ENCODE data around the gene TMEM121B. TPM values are rescaled to one million over a fixed set of nuclear protein-coding genes. Genes with fewer than 3 reads are reported as not detected.

TMEM121B gene
- total and polyA plus RNA-seq, 2 of the 13 experiments (the other 11 are each of a cell fraction or from before 2014, with no cell fraction given), result not detected

DNA sequence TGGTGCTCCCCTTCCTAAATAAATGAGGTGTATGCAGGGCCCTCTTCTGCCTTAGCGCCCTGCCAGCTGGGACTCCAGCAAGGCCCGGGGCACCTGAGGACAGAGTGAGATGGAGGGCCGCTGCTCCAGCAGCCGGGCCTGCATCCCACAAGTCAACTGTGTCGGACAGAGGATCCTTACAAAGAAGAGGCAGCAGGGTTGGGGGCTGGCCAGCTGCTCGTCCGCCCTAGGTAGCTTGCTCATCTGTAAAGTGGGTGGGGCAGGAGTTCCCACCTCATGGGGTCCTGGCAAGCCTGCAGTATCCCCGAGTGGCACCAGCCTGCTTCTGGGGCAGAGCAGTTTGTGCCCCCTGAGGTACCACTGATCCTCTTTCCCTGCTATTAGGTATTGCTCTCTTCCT, 7.6 kb downstream of the TMEM121B start:
- Histone ChIP-seq H3K4me3 (replicated peaks in 1 of 3; ENCODE audit: insufficient read depth in 1 of 3, low read depth in 2 of 3, low read length in 3 of 3) (no peak overlapping the region), H4K20me1 (ENCODE audit: insufficient read depth, low read length) (no peaks in the 10 kb centered on the region), H3K4me2 (ENCODE audit: low read depth, low read length) (no peak overlapping the region), H3K27ac (ENCODE audit: extremely low read length, insufficient read depth, low read length) (no peak overlapping the region), H3K9ac (ENCODE audit: insufficient read depth, low read depth, low read length) (no peak overlapping the region), H2AFZ (ENCODE audit: low read length) (no peak overlapping the region), H3K79me2 (ENCODE audit: insufficient read depth, low read length) (no peaks in the 10 kb centered on the region), H3K27me3 (ENCODE audit: control insufficient read depth in 1 of 2, insufficient read depth in 2 of 2, low read length in 2 of 2) (peaks cover 3 to 28% of the 10 kb centered on the region in 2 experiments; a peak in 3 of 5 replicates), H3K36me3 (replicated peaks in 1 of 2; ENCODE audit: control insufficient read depth in 1 of 2, insufficient read depth in 2 of 2, low read length in 2 of 2) (no peaks in the 10 kb centered on the region), H3K9me3 (ENCODE audit: low read length) (no peaks in the 10 kb centered on the region), H3K4me1 (ENCODE audit: insufficient read depth, low read length) (no peaks in the 10 kb centered on the region)
- in situ Hi-C loops (cut with HindIII; ENCODE audit: extremely low pct_ligation_motif_present, low pct_unique_long_range_greater_than_20kb) (no loop called here), intact Hi-C loops (cut with micrococcal nuclease; ENCODE audit: unreplicated experiment) (no loop called here)
- ATAC-seq, result no peak
- POLR2A ChIA-PET, result no interaction called here
- no peak for FAIRE-seq
- DNase-seq (ENCODE audit: low spot score), result no peak
- WGBS (ENCODE audit: low lambda C conversion rate), result 33% methylated on average over 3 of the region's 8 CpGs
- CTCF ChIA-PET (ENCODE audit: low intra/inter-chr PET ratio, low total read pairs), result no interaction called here
- no peak for TF ChIP-seq NR2F6 (IDR thresholded peaks at IDR 0.05)
- no peak for TF ChIP-seq NR2F6 (CRISPR knock-in tag; IDR thresholded peaks at IDR 0.05)
- TF ChIP-seq, protein P1, sequence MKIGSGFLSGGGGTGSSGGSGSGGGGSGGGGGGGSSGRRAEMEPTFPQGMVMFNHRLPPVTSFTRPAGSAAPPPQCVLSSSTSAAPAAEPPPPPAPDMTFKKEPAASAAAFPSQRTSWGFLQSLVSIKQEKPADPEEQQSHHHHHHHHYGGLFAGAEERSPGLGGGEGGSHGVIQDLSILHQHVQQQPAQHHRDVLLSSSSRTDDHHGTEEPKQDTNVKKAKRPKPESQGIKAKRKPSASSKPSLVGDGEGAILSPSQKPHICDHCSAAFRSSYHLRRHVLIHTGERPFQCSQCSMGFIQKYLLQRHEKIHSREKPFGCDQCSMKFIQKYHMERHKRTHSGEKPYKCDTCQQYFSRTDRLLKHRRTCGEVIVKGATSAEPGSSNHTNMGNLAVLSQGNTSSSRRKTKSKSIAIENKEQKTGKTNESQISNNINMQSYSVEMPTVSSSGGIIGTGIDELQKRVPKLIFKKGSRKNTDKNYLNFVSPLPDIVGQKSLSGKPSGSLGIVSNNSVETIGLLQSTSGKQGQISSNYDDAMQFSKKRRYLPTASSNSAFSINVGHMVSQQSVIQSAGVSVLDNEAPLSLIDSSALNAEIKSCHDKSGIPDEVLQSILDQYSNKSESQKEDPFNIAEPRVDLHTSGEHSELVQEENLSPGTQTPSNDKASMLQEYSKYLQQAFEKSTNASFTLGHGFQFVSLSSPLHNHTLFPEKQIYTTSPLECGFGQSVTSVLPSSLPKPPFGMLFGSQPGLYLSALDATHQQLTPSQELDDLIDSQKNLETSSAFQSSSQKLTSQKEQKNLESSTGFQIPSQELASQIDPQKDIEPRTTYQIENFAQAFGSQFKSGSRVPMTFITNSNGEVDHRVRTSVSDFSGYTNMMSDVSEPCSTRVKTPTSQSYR (CRISPR knock-in tag; IDR thresholded peaks at IDR 0.05; ENCODE audit: borderline replicate concordance), result no peak
- TF ChIP-seq GFI1 (CRISPR knock-in tag; IDR thresholded peaks at IDR 0.05; ENCODE audit: borderline replicate concordance), result no peak
- no peak for TF ChIP-seq SP4 (CRISPR knock-in tag; IDR thresholded peaks at IDR 0.05)
- no peak for TF ChIP-seq ZNF33A (CRISPR knock-in tag; IDR thresholded peaks at IDR 0.05; ENCODE audit: borderline replicate concordance)
- TF ChIP-seq ZNF235 (CRISPR knock-in tag; IDR thresholded peaks at IDR 0.05; ENCODE audit: borderline replicate concordance), result no peak
- no peak for TF ChIP-seq RELA (CRISPR knock-in tag; IDR thresholded peaks at IDR 0.05)
- TF ChIP-seq BRCA1 (CRISPR knock-in tag; IDR thresholded peaks at IDR 0.05), result no peak
- no peak for TF ChIP-seq ZNF124 (CRISPR knock-in tag; IDR thresholded peaks at IDR 0.05)
- no peak for TF ChIP-seq ZBTB21 (CRISPR knock-in tag; IDR thresholded peaks at IDR 0.05)
- no peak for TF ChIP-seq ZNF329 (CRISPR knock-in tag; IDR thresholded peaks at IDR 0.05; ENCODE audit: low read depth)
- no peak for TF ChIP-seq PHF20 (CRISPR knock-in tag; IDR thresholded peaks at IDR 0.05)
- no peak for TF ChIP-seq ZNF205 (CRISPR knock-in tag; IDR thresholded peaks at IDR 0.05)
- TF ChIP-seq SRY (CRISPR knock-in tag; IDR thresholded peaks at IDR 0.05), result no peak
- BruUV-seq (replicated peaks), result no TSS peak
